HG03442 (cell line): ENCODE measurements around the gene CAPS.
"Not testable (repeated sequence)": the region's sequence is repeated elsewhere in the genome, so short reads cannot be mapped to it uniquely, and the experiment has no call there.

ENCODE experiments used
- ATAC-seq: cut with Tn5 transposase; IDR thresholded peaks from one replicate; pipeline ENCODE4 v1.9.1; 2021; ENCODE audit warnings: mild to moderate bottlenecking, moderate library complexity; ENCODE audit not compliant: unreplicated experiment

CAPS gene

DNA sequence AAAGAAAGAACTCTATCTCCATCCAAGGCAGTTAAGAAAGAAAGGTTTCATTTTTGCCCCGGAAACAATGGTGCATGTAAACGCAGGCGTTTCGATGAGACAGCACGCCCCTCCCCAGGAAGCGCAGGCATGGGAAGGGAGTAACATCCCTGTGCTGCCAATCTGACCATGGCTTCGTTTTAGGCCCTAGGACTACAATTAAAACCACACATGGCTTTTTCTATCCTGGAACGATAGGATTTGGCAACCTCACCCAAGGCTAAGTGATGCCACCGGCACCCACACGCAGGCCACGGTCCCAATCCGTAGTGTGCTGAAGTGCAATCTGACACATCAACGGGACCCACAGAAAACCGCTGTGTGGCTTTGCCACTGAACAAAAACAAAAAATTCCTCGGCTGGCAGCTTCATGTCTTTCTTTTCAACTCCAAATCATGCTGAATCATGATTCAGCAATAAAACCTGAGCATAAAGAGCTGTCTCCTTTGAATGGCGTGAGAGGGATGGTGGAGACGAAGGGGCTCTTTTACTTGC lies 39.7 kb downstream of the CAPS start:
- ATAC-seq: no peak

DNA sequence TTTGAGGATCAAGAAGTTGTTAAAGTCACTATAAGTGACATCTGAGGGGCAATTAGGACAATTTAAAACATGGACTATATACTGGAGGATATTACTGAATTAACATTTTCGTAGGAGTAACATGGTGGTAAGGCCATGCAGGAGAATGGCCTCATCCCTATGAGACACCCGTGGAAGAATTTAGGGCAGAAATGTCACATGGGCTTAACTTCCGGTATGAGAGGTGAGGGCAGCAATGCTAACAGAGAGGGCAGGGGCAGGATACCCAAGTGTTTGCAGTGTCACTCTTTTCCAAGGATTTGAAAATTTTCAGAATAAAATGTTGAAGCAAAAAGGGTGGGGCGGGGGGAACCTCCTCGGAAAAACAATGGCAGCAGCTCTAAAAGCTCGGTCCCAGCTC lies 40.2 kb downstream of the CAPS start:
- ATAC-seq: no peak

GRCh38 chr19:5955636-5955935 lies 41.5 kb downstream of the CAPS start:
- ATAC-seq: no peak

DNA sequence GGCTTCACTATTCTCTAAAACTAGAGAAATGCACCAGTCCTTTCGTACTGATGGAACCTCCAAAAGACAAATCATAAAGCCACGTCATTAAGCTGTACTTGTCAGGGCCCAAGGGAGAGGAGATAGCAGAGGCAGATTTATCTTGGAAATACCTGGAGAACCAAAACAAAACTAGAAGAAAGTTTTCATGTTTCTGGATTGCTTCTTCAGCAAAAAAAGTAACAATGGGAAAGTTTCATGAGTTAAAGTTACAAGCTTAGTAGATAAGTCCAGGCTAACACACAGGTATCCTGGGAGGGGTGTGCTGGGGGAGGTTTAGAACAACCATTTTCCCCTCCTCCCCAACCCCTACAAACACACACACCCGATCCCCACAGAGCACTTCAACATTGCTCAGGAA lies 42.3 kb downstream of the CAPS start:
- ATAC-seq: no peak

- ATAC-seq: no peak
Observed at GRCh38 chr19:5956728-5957127, 42.7 kb downstream of the CAPS start.

DNA sequence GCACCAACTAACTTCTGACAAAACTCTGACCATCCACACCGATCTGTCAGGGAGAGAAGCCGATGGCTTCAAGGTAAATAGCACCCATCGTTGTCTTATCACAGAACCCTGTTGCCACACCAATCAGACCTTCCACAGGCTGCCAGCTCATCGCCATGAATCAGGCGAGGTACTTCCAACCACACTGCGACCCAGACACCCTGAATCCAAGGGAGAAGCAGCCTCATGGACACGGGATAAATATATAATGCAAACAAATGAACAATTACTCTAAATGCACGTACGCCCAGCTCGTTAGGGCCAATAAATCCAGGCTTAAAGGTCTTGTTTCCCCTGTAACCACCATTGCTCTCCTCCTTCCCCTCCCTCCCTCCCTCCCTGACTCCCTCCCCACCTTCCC lies 43.1 kb downstream of the CAPS start:
- no peak for ATAC-seq

- no peak for ATAC-seq
Observed at GRCh38 chr19:5958074-5958850, 44.2 kb downstream of the CAPS start.

DNA sequence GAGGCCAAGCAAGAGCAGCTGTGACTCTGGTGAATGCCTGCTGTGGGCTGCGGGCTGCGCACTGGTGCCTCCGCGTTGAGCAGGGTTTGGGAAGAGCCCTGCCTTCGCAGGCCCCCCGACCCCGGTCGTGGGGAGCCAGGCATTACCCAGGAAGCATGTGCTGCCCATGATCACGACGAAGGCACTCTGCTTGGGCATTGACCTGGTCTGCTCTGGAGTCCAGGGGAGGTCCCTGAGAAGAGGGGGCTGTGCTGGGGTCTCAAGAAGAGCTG lies 44.7 kb downstream of the CAPS start:
- ATAC-seq: no peak

- ATAC-seq: no peak
Observed at GRCh38 chr19:5959260-5960004, 45.4 kb downstream of the CAPS start.

DNA sequence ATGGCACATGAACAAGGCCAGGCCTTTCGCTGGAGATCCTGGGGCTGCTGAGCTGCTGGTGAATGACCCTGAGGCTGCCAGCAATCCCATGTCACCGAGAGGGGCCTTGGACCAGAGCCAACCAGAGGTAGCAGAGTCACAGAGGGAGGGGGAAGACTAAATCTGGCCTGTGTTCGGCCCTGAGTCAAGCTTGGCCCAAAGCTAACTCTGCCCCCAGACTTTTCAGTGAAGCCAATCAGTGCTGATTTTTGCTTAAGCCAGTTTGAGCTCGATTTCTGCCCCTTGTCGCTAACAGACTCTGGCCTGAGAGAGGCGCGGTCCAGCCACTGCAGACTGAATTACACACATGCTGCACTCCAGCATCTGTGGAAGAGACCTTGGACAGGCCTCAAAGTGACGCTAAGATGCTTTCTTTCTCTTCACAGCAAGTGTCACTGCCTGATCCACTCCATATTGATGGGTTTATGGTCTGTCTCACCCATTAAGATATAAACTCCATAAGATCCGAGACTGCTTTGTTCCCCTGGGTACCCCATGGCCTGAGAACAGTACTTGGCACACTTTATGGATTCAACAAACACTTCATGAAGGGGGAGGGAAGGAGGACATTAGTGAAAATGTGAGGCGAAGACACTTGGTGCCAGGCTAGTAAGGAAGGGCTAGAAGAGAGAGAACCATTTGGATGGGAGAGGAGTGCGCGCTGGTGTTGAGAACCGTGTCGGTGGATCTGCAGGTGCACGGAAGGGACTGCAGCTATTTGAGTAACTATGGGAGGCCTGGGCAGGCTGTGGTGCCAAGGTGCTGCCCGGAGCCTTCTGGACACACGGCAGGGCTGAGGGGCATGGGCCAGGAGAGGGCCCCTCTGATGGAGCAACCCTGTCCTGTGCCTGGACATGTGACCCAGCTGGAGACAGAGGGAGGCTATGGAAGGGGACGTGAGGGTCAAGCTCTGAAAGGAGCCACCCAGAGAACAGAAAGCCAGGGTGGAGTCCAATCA lies 46.2 kb downstream of the CAPS start:
- ATAC-seq: no peak

DNA sequence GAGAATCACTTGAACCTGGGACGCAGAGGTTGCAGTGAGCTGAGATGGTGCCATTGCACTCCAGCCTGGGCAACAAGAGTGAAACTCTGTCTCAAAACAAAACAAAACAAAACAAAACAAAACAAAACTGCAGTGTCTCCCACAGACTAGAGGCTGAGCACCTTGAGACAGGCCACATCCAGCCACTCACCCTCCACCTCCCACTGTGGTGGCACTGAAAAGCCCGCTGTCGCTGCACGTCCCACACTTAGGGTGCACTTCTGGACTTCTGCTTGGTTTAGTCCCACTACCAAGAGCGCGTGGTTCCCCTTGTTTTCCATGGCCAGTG lies 47.6 kb downstream of the CAPS start:
- not testable (repeated sequence) for ATAC-seq

GRCh38 chr19:5961969-5962945 lies 48.2 kb downstream of the CAPS start:
- no peak for ATAC-seq

DNA sequence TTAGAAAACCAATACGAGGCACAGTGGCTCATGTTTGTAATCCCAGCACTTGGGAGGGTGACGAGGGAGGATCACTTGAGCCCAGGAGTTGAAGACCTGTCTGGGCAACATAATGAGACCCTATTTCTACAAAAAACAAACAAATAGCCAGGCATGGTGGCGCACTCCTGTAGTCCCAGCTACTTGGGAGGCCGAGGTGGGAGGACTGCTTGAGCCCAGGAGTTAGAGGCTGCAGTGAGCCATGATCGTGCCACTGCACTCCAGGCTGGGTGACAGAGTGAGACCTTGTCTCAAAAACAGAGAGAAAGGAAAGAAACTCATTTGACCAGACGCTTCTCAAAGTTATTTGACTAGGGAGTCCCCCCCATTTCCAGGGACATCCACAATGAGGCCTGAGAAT lies 49.2 kb downstream of the CAPS start:
- ATAC-seq: not testable (repeated sequence)

- ATAC-seq: no peak
Observed at GRCh38 chr19:5963855-5964254, 49.8 kb downstream of the CAPS start.

- no peak for ATAC-seq
Observed at GRCh38 chr19:5964816-5965565, 50.9 kb downstream of the CAPS start.
